ENCODE data around the gene VHLL.

The VHLL gene

GRCh38 chr1:156249593-156249992 lies 49.5 kb downstream of the VHLL start:
- FAIRE-seq, result no peak

All from islet of Langerhans (tissue), 1 donor.